ENCODE measurements around the gene IL19.
A peak's percentile ranks its signal among the peaks of the same experiment; 100 is the strongest.

IL19 gene

GRCh38 chr1:206839006-206839560 lies 68.5 kb downstream of the IL19 start:
- ChIA-PET POLR2A (no interaction called here), CTCF (no interaction called here)
- TF ChIP-seq ZSCAN16 (tag by site-specific recombination; IDR thresholded peaks at IDR 0.05) = no peak
- no peak for TF ChIP-seq HOXD13 (CRISPR knock-in tag; IDR thresholded peaks at IDR 0.05; ENCODE audit: borderline replicate concordance)
- no peak for TF ChIP-seq ZIC2 (tag by site-specific recombination; IDR thresholded peaks at IDR 0.05)
- no peak for TF ChIP-seq OVOL3 (tag by site-specific recombination; IDR thresholded peaks at IDR 0.05)
- TF ChIP-seq ZNF664 (tag by site-specific recombination; IDR thresholded peaks at IDR 0.05) = no peak
- Histone ChIP-seq H3K9me3 (ENCODE audit: control insufficient read depth, insufficient read depth, low read depth, low read length) (no peaks in the 10 kb centered on the region), H3K4me1 (ENCODE audit: control insufficient read depth, insufficient read depth, low read length) (no peaks in the 10 kb centered on the region; the same call in 1 of the 2 replicates), H3K4me3 (ENCODE audit: low read depth, low read length) (no peak overlapping the region), H3K36me3 (ENCODE audit: control insufficient read depth in 2 of 2, insufficient read depth in 1 of 2, low read length in 2 of 2) (no peaks in the 10 kb centered on the region), H3K27ac (ENCODE audit: extremely low read depth, low read depth, low read length) (no peak overlapping the region)

GRCh38 chr1:206839857-206840256 lies 69.3 kb downstream of the IL19 start:
- Histone ChIP-seq H3K36me3 (ENCODE audit: control insufficient read depth in 2 of 2, insufficient read depth in 1 of 2, low read length in 2 of 2) (no peaks in the 10 kb centered on the region), H3K4me3 (ENCODE audit: low read depth, low read length) (no peak overlapping the region), H3K9me3 (ENCODE audit: control insufficient read depth, insufficient read depth, low read depth, low read length) (no peaks in the 10 kb centered on the region), H3K4me1 (ENCODE audit: control insufficient read depth, insufficient read depth, low read length) (no peaks in the 10 kb centered on the region), H3K27ac (ENCODE audit: extremely low read depth, low read depth, low read length) (no peak overlapping the region)
- TF ChIP-seq GFI1B (tag by site-specific recombination; IDR thresholded peaks at IDR 0.05) (no peak), ZIC2 (tag by site-specific recombination; IDR thresholded peaks at IDR 0.05) (peak; percentile 19; the same call in 1 of the 2 replicates)
- CTCF ChIA-PET = no interaction called here
- POLR2A ChIA-PET = no interaction called here

DNA sequence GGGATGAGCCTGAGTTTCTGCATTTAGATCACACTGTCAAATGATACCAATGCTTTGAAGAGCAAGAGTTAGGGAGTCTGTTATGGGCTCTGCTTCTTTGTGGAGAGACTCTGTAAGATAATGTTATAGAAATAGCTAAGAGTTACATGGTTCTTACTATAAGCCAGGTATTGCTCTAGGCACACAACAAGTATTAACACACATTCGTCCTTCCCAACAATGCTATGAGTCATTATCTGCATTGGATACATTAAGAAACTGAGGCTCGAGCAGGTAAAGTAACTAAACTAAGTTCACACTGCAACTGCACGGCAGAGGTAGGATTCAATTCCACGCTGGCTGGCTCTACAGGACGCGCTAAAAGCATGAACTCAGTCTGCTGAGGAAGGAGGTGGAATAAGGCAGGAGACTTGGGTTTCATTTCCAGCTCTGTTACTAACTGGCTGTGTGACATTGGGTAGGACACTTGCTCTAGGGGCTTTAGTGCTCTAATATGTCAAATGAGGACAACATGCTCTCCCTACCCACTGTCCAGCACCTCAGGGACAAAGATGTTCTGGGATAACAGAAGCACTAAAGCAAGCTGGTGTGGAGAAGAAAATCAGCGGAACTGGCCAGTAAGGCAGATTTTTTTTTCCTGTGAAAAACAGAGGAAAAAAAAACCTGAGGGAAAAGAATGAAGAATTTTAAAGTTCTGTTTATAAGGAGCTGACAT lies 71.2 kb downstream of the IL19 start:
- H3K27ac ChIP-seq (ENCODE audit: extremely low read depth, low read depth, low read length) = no peak overlapping the region
- POLR2A ChIA-PET = no interaction called here
- no peaks in the 10 kb centered on the region for H3K9me3 ChIP-seq (ENCODE audit: control insufficient read depth, insufficient read depth, low read depth, low read length)
- no peaks in the 10 kb centered on the region for H3K4me1 ChIP-seq (ENCODE audit: control insufficient read depth, insufficient read depth, low read length)
- TF ChIP-seq ZNF114 (tag by site-specific recombination; IDR thresholded peaks at IDR 0.05) (no peak), ZBTB8A (tag by site-specific recombination; IDR thresholded peaks at IDR 0.05) (no peak), ZNF341 (tag by site-specific recombination; IDR thresholded peaks at IDR 0.05; ENCODE audit: low read depth) (no peak), ZNF701 (tag by site-specific recombination; IDR thresholded peaks at IDR 0.05) (no peak)
- H3K4me3 ChIP-seq (ENCODE audit: low read depth, low read length) = no peak overlapping the region
- no peaks in the 10 kb centered on the region for H3K36me3 ChIP-seq (ENCODE audit: control insufficient read depth in 2 of 2, insufficient read depth in 1 of 2, low read length in 2 of 2)
- CTCF ChIA-PET = interaction anchor here (0.6 to 0.9 kb wide), 4 partner anchors 8 to 352 kb away, joined by 3 to 4 read pairs (median 4); no protein-coding TSS in a partner anchor

DNA sequence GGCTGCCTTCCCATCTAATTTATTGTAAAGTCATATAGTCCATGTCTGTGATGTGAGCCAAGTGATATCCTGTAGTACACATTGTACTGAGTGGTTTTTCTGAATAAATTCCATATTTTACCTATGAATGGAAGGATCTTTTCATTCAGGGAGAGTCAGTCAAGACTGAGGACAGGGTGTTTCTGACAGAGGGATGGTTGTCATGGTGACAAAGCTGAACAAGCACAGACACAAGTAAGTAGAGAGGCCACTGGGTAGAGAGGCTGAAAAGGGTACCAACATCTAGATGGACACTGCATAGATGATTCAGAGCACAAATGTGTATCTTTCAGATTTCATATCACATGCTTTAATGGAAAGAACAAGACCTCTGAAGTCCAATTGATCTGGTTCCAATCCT lies 72.3 kb downstream of the IL19 start:
- H3K4me1 ChIP-seq (ENCODE audit: control insufficient read depth, insufficient read depth, low read length) = no peaks in the 10 kb centered on the region
- ChIA-PET POLR2A (no interaction called here), CTCF (no interaction called here)
- H3K27ac ChIP-seq (ENCODE audit: extremely low read depth, low read depth, low read length) = no peak overlapping the region
- H3K36me3 ChIP-seq (ENCODE audit: control insufficient read depth in 2 of 2, insufficient read depth in 1 of 2, low read length in 2 of 2) = no peaks in the 10 kb centered on the region
- no peak for TF ChIP-seq ZNF692 (tag by site-specific recombination; IDR thresholded peaks at IDR 0.05)
- TF ChIP-seq ZNF16 (tag by site-specific recombination; IDR thresholded peaks at IDR 0.05; ENCODE audit: low read depth) = no peak
- no peak for TF ChIP-seq ZNF24 (tag by site-specific recombination; IDR thresholded peaks at IDR 0.05)
- no peak for TF ChIP-seq ZNF658 (tag by site-specific recombination; IDR thresholded peaks at IDR 0.05)
- TF ChIP-seq ZNF518A (tag by site-specific recombination; conservative IDR thresholded peaks at IDR 0.05; ENCODE audit: low read depth) = no peak
- TF ChIP-seq ZNF621 (tag by site-specific recombination; IDR thresholded peaks at IDR 0.05) = no peak
- TF ChIP-seq ZNF280D (tag by site-specific recombination; IDR thresholded peaks at IDR 0.05) = no peak
- H3K9me3 ChIP-seq (ENCODE audit: control insufficient read depth, insufficient read depth, low read depth, low read length) = no peaks in the 10 kb centered on the region
- no peak overlapping the region for H3K4me3 ChIP-seq (ENCODE audit: low read depth, low read length)
